Skin of body (tissue), 3 donors: ENCODE results near the gene RAB3GAP1. TPM values are rescaled to one million over a fixed set of nuclear protein-coding genes. Genes with fewer than 3 reads are reported as not detected.

Source experiments
- DNase-seq: peaks from one replicate; lab custom pipeline; 2025; lab: John Stamatoyannopoulos, UW
- small RNA-seq: library from RNA; depleted of rRNA; stranded (forward); fragments of <200 nt; gene quantifications from one replicate; pipeline ENCODE3, GENCODE V24; 2014; ENCODE audit warnings: low replicate concordance
- total RNA-seq: library from RNA; depleted of rRNA; stranded (reverse); fragments of >200 nt; gene quantifications from one replicate; pipeline ENCODE4 v1.2.3, GENCODE V29; 2014

The RAB3GAP1 gene
- total RNA-seq, 1 donor from 2014 or later: 60.8 TPM

DNA sequence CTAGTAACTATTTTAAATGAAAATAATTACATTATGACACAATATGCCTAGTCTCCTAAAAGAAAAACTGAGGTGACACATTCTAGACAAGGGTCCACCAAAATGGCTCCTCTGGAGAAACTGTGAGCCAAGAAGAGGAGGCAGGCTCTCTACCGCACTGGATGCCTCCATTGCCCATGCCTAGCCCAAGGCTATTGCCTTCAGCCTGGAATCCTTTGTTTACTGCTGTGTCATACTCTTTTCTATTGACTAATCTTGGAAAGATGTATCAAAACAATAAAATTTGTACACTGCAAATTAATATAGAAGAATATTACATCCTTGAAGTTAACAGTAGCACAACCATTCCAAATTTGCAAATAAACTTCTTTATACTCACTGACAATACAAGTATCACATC lies 167.1 kb downstream of the RAB3GAP1 start:
- DNase-seq: no peak

Small RNA genes lying within 50 kb of the gene (small RNA-seq; reads per million reads assigned to genes)
- gene SNORA40B: 0.45 reads per million, percentile 56 among the genes with 10 or more reads in this experiment

Other genes with a start within 250 kb of the RAB3GAP1 start
- gene ACMSD, start 213.7 kb upstream of the RAB3GAP1 start, total RNA-seq: not detected
- 55.0 TPM for gene CCNT2, start 133.5 kb upstream of the RAB3GAP1 start, total RNA-seq
- not detected for gene MAP3K19, start 4.8 kb upstream of the RAB3GAP1 start, total RNA-seq